ENCODE data around the gene CNGB1. TPM values are rescaled to one million over a fixed set of nuclear protein-coding genes. Genes with fewer than 3 reads are reported as not detected.
"Not testable (repeated sequence)": the region's sequence is repeated elsewhere in the genome, so short reads cannot be mapped to it uniquely, and the experiment has no call there.

The CNGB1 gene
- total RNA-seq, 1 experiment from 2014 or later = not detected

DNA sequence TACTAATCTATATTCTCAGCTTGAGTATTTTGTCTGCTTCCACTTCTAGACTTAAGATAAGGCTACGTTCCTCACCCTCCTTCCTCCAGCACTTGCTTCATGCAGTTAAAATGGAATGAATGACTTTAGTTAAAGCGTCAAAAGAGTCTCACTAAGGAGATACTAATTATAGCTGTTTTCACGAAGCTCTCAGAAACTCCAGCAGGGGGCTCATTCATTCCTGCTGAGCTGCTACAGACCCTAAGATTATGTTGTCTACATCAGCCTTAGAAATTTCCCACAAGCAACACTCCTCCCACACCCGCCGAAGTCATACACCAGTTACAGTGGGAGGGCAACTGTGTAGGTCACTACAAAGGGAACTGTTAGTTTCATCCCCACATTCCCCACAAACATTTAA lies 111.6 kb downstream of the CNGB1 start:
- TF ChIP-seq, protein P1, sequence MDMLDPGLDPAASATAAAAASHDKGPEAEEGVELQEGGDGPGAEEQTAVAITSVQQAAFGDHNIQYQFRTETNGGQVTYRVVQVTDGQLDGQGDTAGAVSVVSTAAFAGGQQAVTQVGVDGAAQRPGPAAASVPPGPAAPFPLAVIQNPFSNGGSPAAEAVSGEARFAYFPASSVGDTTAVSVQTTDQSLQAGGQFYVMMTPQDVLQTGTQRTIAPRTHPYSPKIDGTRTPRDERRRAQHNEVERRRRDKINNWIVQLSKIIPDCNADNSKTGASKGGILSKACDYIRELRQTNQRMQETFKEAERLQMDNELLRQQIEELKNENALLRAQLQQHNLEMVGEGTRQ (CRISPR knock-in tag; IDR thresholded peaks at IDR 0.05) = no peak
- TF ChIP-seq ZNF416 (CRISPR knock-in tag; IDR thresholded peaks at IDR 0.05) = no peak
- TF ChIP-seq, protein P2, sequence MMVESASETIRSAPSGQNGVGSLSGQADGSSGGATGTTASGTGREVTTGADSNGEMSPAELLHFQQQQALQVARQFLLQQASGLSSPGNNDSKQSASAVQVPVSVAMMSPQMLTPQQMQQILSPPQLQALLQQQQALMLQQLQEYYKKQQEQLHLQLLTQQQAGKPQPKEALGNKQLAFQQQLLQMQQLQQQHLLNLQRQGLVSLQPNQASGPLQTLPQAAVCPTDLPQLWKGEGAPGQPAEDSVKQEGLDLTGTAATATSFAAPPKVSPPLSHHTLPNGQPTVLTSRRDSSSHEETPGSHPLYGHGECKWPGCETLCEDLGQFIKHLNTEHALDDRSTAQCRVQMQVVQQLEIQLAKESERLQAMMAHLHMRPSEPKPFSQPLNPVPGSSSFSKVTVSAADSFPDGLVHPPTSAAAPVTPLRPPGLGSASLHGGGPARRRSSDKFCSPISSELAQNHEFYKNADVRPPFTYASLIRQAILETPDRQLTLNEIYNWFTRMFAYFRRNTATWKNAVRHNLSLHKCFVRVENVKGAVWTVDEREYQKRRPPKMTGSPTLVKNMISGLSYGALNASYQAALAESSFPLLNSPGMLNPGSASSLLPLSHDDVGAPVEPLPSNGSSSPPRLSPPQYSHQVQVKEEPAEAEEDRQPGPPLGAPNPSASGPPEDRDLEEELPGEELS (CRISPR knock-in tag; IDR thresholded peaks at IDR 0.05) = no peak
- no peak for TF ChIP-seq TP53 (CRISPR knock-in tag; IDR thresholded peaks at IDR 0.05)
- TF ChIP-seq, protein P3, sequence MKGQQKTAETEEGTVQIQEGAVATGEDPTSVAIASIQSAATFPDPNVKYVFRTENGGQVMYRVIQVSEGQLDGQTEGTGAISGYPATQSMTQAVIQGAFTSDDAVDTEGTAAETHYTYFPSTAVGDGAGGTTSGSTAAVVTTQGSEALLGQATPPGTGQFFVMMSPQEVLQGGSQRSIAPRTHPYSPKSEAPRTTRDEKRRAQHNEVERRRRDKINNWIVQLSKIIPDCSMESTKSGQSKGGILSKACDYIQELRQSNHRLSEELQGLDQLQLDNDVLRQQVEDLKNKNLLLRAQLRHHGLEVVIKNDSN (CRISPR knock-in tag; IDR thresholded peaks at IDR 0.05) = no peak
- TF ChIP-seq ZNF121 (CRISPR knock-in tag; IDR thresholded peaks at IDR 0.05) = no peak
- TF ChIP-seq, protein P4, sequence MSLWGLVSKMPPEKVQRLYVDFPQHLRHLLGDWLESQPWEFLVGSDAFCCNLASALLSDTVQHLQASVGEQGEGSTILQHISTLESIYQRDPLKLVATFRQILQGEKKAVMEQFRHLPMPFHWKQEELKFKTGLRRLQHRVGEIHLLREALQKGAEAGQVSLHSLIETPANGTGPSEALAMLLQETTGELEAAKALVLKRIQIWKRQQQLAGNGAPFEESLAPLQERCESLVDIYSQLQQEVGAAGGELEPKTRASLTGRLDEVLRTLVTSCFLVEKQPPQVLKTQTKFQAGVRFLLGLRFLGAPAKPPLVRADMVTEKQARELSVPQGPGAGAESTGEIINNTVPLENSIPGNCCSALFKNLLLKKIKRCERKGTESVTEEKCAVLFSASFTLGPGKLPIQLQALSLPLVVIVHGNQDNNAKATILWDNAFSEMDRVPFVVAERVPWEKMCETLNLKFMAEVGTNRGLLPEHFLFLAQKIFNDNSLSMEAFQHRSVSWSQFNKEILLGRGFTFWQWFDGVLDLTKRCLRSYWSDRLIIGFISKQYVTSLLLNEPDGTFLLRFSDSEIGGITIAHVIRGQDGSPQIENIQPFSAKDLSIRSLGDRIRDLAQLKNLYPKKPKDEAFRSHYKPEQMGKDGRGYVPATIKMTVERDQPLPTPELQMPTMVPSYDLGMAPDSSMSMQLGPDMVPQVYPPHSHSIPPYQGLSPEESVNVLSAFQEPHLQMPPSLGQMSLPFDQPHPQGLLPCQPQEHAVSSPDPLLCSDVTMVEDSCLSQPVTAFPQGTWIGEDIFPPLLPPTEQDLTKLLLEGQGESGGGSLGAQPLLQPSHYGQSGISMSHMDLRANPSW (CRISPR knock-in tag; conservative IDR thresholded peaks at IDR 0.05; ENCODE audit: low read depth) = no peak
- no peak for TF ChIP-seq ZNF219 (CRISPR knock-in tag; IDR thresholded peaks at IDR 0.05; ENCODE audit: borderline replicate concordance)
- TF ChIP-seq, protein P5, sequence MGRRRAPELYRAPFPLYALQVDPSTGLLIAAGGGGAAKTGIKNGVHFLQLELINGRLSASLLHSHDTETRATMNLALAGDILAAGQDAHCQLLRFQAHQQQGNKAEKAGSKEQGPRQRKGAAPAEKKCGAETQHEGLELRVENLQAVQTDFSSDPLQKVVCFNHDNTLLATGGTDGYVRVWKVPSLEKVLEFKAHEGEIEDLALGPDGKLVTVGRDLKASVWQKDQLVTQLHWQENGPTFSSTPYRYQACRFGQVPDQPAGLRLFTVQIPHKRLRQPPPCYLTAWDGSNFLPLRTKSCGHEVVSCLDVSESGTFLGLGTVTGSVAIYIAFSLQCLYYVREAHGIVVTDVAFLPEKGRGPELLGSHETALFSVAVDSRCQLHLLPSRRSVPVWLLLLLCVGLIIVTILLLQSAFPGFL (CRISPR knock-in tag; IDR thresholded peaks at IDR 0.05; ENCODE audit: borderline replicate concordance) = no peak
- TF ChIP-seq, protein P6, sequence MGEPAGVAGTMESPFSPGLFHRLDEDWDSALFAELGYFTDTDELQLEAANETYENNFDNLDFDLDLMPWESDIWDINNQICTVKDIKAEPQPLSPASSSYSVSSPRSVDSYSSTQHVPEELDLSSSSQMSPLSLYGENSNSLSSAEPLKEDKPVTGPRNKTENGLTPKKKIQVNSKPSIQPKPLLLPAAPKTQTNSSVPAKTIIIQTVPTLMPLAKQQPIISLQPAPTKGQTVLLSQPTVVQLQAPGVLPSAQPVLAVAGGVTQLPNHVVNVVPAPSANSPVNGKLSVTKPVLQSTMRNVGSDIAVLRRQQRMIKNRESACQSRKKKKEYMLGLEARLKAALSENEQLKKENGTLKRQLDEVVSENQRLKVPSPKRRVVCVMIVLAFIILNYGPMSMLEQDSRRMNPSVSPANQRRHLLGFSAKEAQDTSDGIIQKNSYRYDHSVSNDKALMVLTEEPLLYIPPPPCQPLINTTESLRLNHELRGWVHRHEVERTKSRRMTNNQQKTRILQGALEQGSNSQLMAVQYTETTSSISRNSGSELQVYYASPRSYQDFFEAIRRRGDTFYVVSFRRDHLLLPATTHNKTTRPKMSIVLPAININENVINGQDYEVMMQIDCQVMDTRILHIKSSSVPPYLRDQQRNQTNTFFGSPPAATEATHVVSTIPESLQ (CRISPR knock-in tag; IDR thresholded peaks at IDR 0.05) = no peak
- TF ChIP-seq, protein P7, sequence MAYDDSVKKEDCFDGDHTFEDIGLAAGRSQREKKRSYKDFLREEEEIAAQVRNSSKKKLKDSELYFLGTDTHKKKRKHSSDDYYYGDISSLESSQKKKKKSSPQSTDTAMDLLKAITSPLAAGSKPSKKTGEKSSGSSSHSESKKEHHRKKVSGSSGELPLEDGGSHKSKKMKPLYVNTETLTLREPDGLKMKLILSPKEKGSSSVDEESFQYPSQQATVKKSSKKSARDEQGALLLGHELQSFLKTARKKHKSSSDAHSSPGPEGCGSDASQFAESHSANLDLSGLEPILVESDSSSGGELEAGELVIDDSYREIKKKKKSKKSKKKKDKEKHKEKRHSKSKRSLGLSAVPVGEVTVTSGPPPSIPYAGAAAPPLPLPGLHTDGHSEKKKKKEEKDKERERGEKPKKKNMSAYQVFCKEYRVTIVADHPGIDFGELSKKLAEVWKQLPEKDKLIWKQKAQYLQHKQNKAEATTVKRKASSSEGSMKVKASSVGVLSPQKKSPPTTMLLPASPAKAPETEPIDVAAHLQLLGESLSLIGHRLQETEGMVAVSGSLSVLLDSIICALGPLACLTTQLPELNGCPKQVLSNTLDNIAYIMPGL (CRISPR knock-in tag; IDR thresholded peaks at IDR 0.05) = no peak
- no peaks in the 10 kb centered on the region for H3K36me3 Mint-ChIP-seq

DNA sequence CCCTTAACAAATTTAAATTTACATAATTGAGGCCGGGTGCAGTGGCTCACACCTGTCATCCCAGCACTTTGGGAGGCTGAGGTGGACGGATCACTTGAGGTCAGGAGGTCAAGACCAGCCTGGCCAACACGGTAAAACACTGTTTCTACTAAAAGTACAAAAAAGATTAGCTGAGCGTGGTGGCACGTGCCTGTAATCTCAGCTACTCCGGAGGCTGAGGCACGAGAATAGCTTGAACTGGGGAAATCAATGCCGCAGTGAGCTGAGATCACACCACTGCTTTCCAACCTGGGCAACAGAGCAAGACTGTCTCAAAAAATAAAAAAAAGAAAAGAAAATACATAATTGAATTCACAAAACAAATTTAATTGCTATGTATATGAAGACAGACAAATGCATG lies 112.3 kb downstream of the CNGB1 start:
- ChIA-PET CTCF (interaction anchor here (0.6 to 2.1 kb wide), 12 partner anchors 10 to 271 kb away, joined by 3 to 14 read pairs (median 4); partner anchors contain the start of gene CFAP20), POLR2A (no interaction called here)
- DNase-seq (ENCODE audit: low spot score) (no peak), ATAC-seq (no peak)
- Mint-ChIP-seq H3K27me3 (ENCODE audit: low read depth) (no peaks in the 10 kb centered on the region; the same call in 1 of the 2 replicates), H3K4me3 (no peak overlapping the region), H3K9me3 (0 out of 2 replicates have a peak, but pooled peaks cover 5% of the 10 kb centered on the region), H3K4me1 (peaks cover 31% of the 10 kb centered on the region), H3K27ac (no peak overlapping the region), H3K36me3 (no peaks in the 10 kb centered on the region)
- TF ChIP-seq, protein P8, sequence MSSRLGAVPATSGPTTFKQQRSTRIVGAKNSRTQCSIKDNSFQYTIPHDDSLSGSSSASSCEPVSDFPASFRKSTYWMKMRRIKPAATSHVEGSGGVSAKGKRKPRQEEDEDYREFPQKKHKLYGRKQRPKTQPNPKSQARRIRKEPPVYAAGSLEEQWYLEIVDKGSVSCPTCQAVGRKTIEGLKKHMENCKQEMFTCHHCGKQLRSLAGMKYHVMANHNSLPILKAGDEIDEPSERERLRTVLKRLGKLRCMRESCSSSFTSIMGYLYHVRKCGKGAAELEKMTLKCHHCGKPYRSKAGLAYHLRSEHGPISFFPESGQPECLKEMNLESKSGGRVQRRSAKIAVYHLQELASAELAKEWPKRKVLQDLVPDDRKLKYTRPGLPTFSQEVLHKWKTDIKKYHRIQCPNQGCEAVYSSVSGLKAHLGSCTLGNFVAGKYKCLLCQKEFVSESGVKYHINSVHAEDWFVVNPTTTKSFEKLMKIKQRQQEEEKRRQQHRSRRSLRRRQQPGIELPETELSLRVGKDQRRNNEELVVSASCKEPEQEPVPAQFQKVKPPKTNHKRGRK (CRISPR knock-in tag; IDR thresholded peaks at IDR 0.05; ENCODE audit: borderline replicate concordance) = no peak
- no peak for TF ChIP-seq ZNF263 (CRISPR knock-in tag; IDR thresholded peaks at IDR 0.05; ENCODE audit: low read depth)

More for the DNA sequence above, 111.6 kb downstream of the CNGB1 start:
- DNase-seq (ENCODE audit: low spot score) (peak; percentile 41), ATAC-seq (peak; percentile 28)
- Mint-ChIP-seq H3K4me1 (peaks cover 33% of the 10 kb centered on the region), H3K27ac (no peak overlapping the region), H3K27me3 (ENCODE audit: low read depth) (no peaks in the 10 kb centered on the region; the same call in 1 of the 2 replicates), H3K9me3 (0 out of 2 replicates have a peak, but pooled peaks cover 5% of the 10 kb centered on the region), H3K4me3 (no peak overlapping the region)
- ChIA-PET CTCF (interaction anchor here (0.6 to 2.1 kb wide), 15 partner anchors 11 to 270 kb away, joined by 3 to 14 read pairs (median 3); partner anchors contain the start of gene CFAP20), POLR2A (interaction anchor here (0.5 kb wide), 1 partner anchor 11 kb away, joined by 4 read pairs; no protein-coding TSS in a partner anchor)

DNA sequence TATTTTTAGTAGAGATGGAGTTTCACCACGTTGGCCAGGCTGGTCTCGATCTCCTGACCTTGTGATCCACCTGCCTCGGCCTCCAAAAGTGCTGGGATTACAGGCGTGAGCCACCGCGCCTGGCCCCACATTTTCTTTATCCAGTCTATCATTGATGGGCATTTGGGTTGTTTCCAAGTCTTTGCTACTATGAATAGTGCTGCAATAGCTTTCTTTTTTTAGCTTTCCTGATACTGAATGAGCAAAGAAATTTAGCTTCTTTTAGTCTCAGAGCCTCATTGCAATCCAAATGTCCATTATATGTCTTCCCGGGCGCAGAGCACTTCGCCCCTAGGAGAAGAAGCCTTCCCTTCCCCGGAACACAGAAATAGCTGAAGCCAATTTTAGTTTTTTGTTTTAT lies 112.9 kb downstream of the CNGB1 start:
- DNase-seq (ENCODE audit: low spot score); H3K9me3 Mint-ChIP-seq; POLR2A ChIA-PET; H3K27ac Mint-ChIP-seq; H3K27me3 Mint-ChIP-seq (ENCODE audit: low read depth); H3K4me3 Mint-ChIP-seq; ATAC-seq; H3K36me3 Mint-ChIP-seq: not testable (repeated sequence)
- peaks cover 24% of the 10 kb centered on the region for H3K4me1 Mint-ChIP-seq
- CTCF ChIA-PET = interaction anchor here (1.6 to 2.1 kb wide), 3 partner anchors 10 to 82 kb away, joined by 8 to 14 read pairs (median 8); no protein-coding TSS in a partner anchor

Measured in WTC11 (cell line).